ENCODE results near the gene BLVRB. TPM values are rescaled to one million over a fixed set of nuclear protein-coding genes. Genes with fewer than 3 reads are reported as not detected.

The BLVRB gene
- total RNA-seq, 1 experiment from 2014 or later: 649 TPM

Other genes starting within 250 kb of the BLVRB start
- gene TTC9B, start 247.4 kb downstream of the BLVRB start, total RNA-seq (2014; rRNA removed; shearing (Covaris generic); ENCODE audit: low replicate concordance): not detected in 2 replicates
- not detected in 2 replicates for gene CCNP, start 239.1 kb downstream of the BLVRB start, total RNA-seq (2014; rRNA removed; shearing (Covaris generic); ENCODE audit: low replicate concordance)
- 63.4 and 91.3 TPM in 2 replicates for gene AKT2, start 180.4 kb downstream of the BLVRB start, total RNA-seq (2014; rRNA removed; shearing (Covaris generic); ENCODE audit: low replicate concordance)
- gene C19orf47, start 117.3 kb downstream of the BLVRB start, total RNA-seq (2014; rRNA removed; shearing (Covaris generic); ENCODE audit: low replicate concordance): 14.7 and 32.8 TPM in 2 replicates
- gene PLD3, start 117.0 kb downstream of the BLVRB start, total RNA-seq (2014; rRNA removed; shearing (Covaris generic); ENCODE audit: low replicate concordance): 381 and 440 TPM in 2 replicates
- not detected in 2 replicates for gene HIPK4, start 75.6 kb downstream of the BLVRB start, total RNA-seq (2014; rRNA removed; shearing (Covaris generic); ENCODE audit: low replicate concordance)
- gene PRX, start 52.4 kb downstream of the BLVRB start, total RNA-seq (2014; rRNA removed; shearing (Covaris generic); ENCODE audit: low replicate concordance): 4.4 and 5.3 TPM in 2 replicates
- gene SERTAD1, start 39.8 kb downstream of the BLVRB start, total RNA-seq (2014; rRNA removed; shearing (Covaris generic); ENCODE audit: low replicate concordance): 31.7 and 35.5 TPM in 2 replicates
- 68.2 and 68.5 TPM in 2 replicates for gene SERTAD3, start 21.4 kb downstream of the BLVRB start, total RNA-seq (2014; rRNA removed; shearing (Covaris generic); ENCODE audit: low replicate concordance)
- 4.2 and 6.3 TPM in 2 replicates for gene SPTBN4, start 1.3 kb upstream of the BLVRB start, total RNA-seq (2014; rRNA removed; shearing (Covaris generic); ENCODE audit: low replicate concordance)
- gene SHKBP1, start 111.1 kb upstream of the BLVRB start, total RNA-seq (2014; rRNA removed; shearing (Covaris generic); ENCODE audit: low replicate concordance): 92.6 and 137 TPM in 2 replicates
- 47.7 and 129 TPM in 2 replicates for gene LTBP4, start 135.6 kb upstream of the BLVRB start, total RNA-seq (2014; rRNA removed; shearing (Covaris generic); ENCODE audit: low replicate concordance)
- gene NUMBL, start 224.9 kb upstream of the BLVRB start, total RNA-seq (2014; rRNA removed; shearing (Covaris generic); ENCODE audit: low replicate concordance): 22.2 and 39.0 TPM in 2 replicates